Fibroblast of skin of right quadriceps (primary cell): ENCODE data around the gene YDJC.
"Not testable (repeated sequence)": the region's sequence is repeated elsewhere in the genome, so short reads cannot be mapped to it uniquely, and the experiment has no call there.

ENCODE experiments used
- DNase-seq: peaks from one replicate; pipeline ENCODE4 v3.0.0-alpha.2; 2013

Gene YDJC

DNA sequence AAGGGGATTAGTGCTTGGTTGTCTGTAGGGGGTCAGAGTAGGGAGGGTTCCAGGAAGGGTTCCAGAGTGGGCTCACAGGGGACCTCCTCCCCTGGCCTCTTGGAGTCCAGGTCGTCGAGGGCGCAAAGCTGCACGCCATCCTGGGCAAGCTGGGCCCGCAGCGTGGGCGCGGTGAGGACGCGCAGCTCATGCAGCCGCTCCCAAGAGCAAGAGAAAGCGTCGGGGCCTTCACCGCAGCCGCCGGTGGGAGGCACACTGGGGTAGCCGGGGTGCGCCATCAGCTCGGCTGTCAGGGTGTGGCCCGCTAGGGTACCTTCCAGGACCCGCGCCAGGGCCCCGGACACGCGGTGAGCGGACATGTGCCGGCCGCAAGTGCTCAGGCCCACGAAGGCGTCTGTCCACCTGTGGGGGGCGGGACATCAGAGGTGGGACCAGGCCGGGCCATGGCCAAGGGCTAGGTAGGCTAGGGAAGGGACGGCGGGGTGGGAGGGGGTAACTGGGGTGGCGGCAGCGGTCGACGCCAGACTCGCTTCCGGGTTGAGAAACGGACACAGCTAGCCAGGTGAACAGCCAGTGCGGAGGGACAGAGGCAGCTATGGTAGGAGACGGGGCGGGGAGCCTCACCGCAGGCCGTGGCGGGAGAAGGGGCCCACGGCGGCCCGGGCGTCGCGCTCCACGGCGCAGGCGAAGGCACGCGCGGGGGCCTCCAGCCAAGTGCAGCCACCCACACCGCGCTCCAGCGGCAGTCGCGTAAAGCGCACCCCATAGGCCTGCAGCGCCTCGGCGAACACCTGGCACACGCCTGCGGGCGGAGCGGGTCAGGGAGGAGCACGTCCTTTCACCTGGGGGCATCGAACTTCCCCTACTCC is 1.2 kb downstream of the YDJC start:
- DNase-seq = no peak

GRCh38 chr22:21626735-21627469 is 2.9 kb downstream of the YDJC start:
- no peak for DNase-seq

GRCh38 chr22:21626073-21626734 is 3.6 kb downstream of the YDJC start:
- no peak for DNase-seq

DNA sequence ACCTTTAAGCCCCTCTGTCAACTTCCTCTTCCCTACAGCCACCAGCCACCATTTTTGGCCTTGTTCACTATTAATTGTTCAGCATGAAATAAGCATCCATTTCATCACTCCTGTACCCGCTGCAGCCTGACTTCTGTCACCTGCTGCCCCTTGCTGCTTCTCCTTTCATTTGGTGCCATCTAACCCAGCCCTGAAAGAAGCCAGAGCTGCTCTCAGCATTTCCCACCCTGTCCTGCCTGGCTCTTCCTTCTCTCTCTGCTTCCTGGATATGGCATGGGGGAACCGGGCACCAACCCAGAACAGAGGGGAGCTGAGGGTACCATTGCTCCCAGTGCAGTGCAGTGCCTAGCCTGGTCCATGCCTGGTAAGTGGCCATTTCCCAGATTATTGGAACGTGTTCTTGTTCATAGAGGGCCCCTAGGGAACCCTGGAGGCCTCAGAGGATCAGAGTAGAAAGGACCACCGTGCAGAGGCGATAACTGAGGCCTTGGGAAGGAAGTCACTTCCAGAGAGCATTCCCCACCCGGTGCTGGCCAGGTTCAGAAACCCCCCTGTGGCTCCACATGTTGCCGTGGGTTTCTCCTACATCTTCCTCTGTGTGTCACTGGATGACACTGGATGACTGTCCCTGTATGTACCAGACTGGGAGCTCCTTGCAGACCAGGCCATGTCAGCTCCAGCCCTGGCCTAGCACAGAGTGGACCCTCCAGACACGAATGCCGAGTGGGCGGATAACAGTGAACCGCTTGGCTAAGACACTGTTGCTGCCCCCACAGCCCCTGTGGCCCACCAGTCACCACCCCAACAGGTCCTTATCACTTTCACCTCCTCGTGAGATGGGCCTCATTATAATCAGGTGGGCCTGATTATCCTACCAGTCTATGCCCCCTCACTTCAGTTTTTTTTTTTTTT is 4.7 kb downstream of the YDJC start:
- DNase-seq = no peak

DNA sequence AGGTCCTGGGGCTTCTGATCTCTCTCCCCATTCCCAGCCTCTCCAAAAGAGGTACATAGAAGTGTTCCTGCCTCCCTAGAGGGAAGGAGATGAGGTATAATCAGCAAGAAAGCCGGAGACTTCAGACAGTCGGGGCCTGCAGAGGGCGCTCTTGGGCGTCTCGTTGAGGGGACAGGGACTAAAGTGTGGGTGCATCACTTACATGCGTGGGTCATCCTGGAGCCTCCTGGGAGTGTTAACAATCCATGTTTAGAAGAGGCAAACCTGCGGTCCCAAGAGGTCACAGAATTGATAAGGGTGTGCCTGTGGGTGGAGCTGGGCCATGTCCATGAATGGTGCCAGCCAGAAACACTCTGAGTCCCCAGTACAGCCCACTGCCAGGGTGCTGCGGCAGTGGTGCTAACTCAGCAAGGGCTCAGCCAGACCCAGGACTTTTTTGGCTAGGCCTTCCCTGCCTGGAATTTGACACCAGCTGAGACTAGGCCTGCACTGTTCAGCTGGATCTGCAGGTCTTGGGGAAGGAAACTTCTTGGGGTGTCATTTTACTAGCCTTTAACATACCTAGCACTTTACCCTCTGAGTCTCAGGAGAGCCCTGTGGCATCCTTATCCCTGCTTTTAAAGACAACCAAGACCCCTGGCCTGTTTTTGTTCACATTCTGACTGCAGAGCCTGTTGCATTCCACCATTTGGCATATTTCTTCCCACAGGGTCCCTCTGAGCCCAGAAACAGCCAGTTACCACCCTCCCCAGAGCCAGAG is 5.5 kb downstream of the YDJC start:
- DNase-seq = no peak

- no peak for DNase-seq
Measured at GRCh38 chr22:21623648-21623970, 6.2 kb downstream of the YDJC start.

GRCh38 chr22:21622919-21623647 is 6.7 kb downstream of the YDJC start:
- DNase-seq = no peak

DNA sequence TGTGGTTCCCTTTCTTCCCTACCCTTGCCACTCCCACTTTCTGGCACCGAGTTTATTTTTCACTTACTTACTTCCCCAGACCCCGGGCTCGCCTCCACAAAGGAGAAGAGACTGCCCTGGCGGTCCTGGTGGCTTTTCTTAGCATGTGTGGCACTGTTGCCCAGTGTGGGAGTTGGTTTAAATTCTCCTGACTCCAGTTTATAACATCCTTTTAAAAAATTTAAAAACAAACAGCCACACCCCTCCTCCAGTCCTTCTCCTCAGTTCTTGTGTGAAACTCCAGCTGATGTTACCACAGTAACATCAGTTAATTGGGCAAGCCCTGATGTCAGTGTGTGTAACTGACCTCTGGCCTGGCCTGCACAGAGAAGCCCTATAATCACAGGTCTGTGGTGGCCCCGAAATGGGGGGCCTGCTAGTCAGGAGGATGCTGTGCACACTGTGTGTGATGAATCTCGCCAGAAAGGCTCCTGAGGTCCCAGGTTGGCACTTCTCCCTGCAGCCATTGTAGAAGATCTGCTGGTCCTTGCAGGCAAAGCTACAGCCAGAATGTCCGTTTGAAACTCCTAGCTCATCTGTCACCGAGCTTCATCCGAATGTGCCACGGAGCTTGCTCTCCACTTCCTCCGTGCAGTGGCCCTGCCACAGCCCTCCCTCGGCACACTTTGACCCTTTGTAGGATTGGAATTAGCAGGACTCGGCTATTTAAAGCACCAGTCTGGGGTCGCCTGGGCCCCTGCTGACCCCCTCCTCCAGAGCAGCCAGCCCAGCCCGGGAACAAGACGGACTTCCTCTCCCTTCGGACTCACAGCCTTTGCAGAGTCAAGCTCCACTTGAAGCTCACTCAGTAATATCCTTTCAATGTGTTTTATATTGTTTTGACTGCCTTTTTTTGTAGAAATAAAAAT is 7.6 kb downstream of the YDJC start:
- no peak for DNase-seq

DNA sequence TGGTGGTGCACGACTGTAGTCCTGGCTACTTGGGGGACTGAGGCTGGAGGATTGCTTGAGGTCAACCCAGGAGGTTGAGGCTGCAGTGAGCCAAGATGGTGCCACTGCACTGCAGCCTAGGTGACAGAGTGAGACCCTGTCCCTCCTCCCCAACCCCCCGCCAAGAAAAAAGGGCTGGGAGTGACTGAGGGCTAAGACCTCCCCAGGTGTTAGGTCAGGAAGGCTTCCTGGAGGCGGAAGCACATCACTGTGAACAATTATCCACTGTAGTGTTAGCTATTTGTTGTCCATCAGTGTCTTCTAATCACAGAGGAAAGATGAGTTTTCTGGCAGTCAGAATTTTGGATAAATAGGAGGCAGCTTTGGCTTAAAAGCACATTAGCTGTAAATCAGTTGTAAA is 8.8 kb downstream of the YDJC start:
- DNase-seq = no peak

GRCh38 chr22:21617337-21617736 is 12.5 kb downstream of the YDJC start:
- not testable (repeated sequence) for DNase-seq

- DNase-seq = no peak
Measured at GRCh38 chr22:21615731-21616130, 14.1 kb downstream of the YDJC start.

GRCh38 chr22:21613553-21614233 is 16.1 kb downstream of the YDJC start:
- no peak for DNase-seq

- no peak for DNase-seq
Measured at GRCh38 chr22:21612858-21613257, 17.0 kb downstream of the YDJC start.

- DNase-seq = no peak
Measured at GRCh38 chr22:21611210-21611977, 18.4 kb downstream of the YDJC start.

- not testable (repeated sequence) for DNase-seq
Measured at GRCh38 chr22:21609556-21610157, 20.2 kb downstream of the YDJC start.

- no peak for DNase-seq
Measured at GRCh38 chr22:21606775-21607174, 23.0 kb downstream of the YDJC start.

DNA sequence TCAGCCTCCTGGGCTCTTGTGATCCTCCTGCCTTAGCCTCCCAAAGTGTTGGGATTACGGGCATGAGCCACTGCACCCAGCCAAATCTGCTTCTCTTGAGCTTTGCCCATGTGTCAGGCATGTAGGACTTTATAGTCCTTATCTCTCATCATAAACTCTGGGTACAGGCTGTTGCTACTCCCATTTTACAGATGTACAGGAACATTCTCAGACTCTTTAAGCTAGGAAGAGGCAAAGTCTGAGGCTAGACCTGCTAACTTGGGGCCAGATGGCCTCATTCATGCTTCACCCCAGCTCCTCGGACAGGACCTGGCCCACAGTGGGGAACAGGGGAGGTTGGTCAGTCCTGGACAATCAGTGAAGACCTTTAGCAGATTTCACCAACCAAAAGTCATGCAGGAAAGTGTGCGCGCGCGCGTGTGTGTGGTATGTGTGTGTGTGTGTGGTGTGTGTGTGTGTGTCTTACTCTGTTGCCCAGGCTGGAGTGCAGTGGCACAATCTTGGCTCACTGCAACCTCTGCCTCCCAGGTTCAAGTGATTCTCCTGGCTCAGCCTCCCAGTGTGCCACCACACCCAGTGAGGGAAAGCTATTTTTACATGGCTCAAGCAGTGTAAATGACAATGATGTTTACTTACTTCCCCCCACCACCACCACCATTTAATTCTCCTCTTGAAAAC is 23.8 kb downstream of the YDJC start:
- no peak for DNase-seq

DNA sequence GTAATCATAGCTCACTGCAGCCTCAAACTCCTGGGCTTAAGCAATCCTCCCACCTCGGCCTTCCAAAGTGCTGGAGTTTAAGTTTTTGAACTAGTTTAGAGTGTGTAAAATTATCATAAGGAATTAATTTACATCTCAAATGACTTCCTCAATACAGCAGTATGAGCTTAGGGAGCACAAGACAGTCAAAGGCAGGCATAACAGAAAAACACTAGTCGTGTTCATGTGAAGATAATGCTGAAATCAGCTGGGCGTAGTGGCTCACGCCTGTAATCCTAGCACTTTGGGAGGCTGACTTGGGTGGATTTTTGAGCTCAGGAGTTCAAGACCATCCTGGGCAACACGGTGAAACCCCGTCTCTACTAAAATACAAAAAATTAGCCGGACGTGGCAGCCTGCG is 25.8 kb downstream of the YDJC start:
- no peak for DNase-seq
